NCI-H1694 (cell line): ENCODE results near the gene VSIG10L.

Source experiments
- DNase-seq: peaks from one replicate; lab custom pipeline; 2025; lab: John Stamatoyannopoulos, UW

Gene VSIG10L

DNA sequence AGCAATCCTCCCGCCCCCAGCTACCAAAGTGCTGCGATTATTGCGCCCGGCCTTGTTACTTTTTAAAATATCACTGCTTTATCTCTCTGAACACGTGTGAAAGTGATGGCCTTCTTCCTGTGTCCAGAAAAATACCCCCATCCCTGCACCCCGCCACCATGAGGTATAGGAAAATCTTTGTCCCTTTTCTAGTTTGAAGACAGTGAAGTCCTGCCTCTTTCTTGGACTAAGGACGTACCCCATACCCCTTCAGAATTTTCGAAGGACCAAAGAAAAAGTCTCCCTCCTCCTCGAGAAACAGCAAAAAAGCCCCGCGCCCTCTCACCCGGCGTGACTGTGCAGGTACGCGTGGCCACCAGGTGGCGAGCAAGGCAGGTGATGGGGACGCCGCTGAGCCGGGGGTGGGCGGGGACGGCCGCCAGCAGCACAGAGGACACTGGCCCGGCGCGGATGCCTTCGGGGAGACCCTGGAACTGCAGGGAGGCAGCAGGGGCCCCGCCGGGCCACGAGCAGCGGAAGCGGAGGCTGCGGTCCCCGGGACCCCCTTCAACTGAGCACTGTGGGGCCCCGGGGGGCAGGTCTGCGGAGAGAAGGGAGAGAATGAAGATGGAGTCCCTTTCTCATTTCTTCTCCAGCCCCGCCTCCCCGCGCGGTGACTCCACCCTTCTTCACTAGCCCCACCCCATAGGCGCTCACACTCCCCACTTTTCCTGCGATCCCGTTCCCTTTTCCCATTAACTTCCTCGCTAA, 3.2 kb downstream of the VSIG10L start:
- no peak for DNase-seq

DNA sequence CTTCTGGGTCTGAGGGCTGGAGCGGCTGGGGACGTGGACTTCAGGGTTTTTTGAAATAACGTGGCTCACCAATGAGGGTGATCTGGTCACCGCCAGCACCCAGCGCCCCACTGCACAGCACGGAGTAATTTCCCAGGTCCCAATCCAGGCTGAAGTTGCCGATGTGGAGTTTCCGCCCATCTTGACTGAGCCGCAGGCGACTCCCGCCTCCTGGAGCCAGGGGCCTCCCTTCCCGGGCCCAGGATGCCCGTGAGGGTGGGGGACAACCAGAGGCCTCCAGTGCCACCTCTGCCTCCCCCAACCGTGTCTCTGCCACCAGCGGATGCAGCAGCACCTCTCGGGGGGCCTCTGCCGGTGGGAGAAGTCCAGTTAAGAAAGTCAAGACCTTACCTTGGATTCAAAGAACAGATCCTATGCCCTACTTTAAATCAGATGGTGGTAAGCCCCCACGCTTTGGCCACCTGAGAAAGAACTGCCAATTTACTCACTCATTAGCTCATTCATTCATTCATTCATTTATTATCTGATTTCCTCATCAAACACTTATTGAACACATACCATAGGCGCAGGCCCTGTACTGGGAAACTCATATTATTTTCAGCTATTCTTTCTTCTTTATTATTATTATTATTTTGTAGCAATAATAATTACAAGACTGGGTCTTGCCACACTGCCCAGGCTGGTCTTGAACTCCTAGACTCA, 3.9 kb downstream of the VSIG10L start:
- DNase-seq: no peak

DNA sequence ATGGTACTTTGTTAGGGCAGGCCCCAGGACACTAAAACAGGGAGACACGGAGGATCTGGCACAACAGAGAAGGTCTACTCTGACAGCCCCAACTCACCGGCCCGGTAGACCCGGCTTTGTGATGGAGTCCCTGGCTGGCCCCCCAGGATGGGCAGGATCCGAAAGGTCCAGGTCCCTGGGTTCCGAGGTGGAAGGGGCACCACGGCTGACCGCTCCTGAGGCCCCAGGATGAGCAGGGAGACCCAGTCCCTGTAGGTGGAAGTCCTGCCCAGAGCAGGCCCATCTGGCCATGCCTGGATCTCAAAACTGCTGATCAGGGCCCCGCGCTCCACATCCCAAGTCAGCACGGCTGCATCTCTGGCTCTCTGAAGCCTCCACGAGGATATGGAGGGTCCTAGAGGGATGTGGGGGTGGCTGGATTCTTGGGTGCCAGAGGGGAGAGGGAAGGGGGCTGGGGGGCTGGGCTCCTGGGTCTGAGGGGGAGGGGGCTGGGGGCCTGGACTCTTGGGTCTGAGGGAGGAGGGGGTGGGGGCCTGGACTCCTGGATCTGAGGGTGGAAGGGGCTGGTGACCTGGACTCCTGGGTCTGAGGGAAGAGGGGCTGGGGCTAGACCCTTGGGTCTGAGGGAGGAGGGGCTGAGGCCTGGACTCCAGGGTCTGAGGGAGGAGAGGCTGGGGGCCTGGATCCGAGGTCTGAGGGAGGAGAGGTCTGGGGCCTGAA, 4.6 kb downstream of the VSIG10L start:
- no peak for DNase-seq

DNA sequence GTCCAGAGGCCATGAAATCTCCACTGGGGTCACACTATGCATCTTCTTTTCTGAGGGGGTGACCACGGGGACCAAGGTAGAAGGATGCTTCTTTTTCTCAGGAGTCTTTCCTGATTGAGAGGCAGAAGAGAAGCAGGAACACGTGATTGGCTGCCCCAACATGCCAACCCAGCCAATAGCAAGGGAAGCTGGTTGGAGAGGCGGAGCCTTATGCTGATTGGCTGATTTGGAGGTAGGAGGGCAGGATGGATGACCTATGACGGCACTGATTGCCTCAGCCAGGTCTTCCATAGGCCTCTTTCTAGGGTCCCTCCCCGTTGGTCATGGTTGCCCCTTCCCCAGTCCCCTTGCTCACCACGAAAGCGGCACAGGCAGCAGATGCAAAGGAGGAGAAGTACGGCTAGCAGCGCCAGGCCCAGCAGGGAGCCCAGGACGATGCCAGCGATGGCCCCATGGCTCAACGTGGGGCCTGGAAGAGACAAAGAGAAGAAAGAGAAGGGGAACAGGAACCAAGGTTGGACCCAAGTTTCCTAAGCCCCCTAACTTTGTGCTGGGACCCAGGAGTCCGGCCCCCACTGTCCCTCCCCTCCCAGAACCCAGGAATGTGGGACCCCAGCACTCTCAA, 8.0 kb downstream of the VSIG10L start:
- DNase-seq: no peak

DNA sequence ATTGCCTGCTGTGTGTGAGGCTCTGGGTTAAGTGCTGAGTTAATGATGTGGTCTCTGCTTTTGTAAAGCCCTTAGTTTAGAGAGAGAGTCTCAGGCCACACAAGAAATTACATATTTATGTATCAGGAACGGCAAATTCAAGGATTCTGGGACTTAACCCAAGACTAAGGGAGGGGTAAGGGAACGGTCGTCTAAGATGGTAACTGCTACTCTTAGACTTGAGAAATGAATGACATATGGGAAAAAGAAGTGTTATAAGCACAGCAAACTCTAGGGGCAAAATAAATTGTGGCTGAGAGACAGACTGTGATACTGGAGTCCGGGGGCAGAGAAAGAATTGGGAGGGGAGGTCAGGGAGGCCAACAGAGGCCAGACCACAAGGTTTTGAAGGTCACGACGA, 10.2 kb downstream of the VSIG10L start:
- DNase-seq: no peak

DNA sequence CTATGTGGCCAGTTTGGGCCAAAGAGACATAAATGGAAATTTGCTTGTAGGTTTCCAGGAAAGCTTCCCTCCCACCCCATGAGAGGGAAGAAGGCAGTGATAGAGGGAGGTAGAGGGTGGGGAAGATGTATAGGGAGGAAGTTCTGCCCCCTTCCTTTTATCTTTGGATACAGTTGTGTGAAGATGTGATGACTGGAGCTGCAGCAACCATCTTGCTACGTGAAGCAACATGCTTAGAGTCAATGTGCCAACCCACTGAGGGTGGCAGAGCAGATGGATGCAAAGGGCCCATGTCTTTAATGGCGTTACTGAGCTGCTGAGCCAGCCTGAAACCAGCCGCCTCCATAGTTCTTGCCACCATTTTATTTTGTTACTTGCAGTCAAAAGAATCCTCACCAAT, 10.7 kb downstream of the VSIG10L start:
- DNase-seq: no peak

DNA sequence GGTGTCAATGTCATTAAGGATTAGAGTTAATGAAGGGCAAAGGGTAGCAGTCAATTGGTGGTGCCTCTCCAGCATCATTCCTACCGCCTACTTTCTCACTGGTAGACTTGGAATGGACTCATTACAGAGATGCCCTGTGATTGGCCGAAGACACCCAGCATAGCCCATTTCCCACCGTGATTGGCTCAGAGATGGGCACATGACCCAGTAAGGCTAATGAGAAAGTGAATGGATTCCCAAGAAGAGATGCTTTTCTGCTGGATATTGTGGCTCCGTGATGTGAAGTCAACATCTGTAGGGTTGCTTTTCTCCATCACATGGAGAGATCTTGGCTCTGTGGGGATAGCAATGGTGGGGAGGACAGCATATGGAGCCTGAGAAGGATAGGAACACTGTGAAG, 11.6 kb downstream of the VSIG10L start:
- no peak for DNase-seq

DNA sequence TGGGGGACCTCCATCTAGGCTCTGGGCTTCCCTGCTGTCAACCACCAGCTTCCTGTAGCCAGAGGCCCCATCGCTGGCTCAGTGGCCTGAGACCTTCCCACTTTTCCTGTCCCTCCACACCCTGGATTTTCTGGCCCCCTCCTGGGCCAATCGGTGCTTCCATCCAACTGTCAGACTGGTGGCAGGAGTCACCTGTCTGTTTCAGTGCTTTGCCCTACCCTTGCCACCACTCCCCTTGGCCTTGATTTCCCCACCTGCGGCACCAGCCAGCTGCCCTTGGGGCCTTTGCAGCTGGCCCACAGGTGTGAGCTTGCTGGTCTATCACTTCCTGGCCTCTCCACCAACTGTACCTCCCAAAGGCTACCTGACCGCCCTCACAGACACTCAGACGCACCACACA, 12.5 kb downstream of the VSIG10L start:
- no peak for DNase-seq

DNA sequence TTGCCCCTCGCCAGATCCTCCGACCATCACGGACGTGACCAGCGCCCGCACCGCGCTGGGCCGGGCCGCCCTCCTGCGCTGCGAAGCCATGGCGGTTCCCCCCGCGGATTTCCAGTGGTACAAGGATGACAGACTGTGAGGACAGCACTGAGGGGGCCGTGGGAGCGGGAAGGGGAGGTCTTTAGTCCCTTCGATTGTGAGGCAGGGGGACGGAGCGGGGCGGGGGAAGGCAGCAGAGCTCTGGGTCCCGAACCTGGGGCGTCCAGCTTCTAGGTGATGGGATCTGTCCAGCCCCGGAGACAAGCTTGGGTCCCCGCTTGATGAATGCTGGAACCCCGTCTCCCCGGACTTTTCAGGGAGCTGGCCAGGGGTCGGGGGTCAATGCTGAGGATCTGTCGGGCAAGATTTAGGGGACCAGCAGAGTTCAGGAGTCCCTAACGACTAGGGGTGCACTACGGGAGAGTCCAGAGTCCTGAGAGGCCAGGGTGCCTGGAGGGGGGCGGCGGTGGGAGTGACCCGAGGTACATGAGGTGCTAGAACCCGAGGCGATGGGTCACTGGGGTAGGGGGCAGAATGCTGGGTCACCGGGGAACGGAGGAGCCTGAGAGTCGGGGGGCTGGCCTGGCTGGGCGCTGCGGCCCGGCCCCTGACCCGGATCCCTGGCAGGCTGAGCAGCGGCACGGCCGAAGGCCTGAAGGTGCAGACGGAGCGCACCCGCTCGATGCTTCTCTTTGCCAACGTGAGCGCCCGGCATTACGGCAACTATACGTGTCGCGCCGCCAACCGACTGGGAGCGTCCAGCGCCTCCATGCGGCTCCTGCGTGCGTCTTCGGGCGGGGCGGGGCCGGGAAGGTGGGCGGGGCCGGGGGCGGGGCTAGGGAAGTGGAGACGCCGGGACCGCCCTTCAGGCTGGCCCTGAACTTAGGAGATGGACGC, 14.6 kb downstream of the VSIG10L start:
- no peak for DNase-seq

DNA sequence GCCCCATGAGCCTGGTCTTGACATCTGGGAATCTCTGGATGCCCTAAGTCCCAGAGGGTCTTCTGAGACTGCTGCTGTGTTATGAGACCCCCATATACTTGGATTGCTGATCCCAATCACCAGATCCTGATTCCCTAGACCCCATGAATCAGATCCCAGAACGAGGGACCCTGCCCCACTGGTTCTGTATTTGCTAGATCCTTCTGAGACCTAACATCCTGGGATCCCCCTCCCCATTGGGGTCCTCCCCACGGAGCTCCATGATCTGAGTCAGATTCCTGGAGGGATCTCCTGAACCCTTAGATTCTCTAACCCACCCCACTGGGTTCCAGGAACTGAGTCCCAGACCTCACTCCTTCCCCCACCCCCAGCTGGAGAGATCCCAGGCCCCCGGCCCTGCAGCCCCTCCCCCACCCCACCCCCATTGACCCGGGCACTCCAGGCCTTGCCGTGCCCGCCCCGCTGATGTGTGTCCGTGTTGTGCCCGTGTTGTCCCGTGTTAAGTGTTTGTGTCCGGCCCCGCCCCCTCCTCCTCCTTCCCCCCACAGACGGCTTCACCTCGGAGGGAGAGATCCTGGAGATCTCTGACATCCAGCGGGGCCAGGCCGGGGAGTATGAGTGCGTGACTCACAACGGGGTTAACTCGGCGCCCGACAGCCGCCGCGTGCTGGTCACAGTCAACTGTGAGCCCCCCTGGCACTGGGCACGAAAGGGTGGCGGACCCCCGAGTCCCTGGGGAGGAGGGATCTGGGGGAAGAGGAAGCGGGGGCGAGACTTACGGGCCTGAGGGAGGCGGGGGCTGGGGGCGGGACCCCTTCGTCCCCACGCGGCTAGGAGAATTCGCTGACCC, 15.5 kb downstream of the VSIG10L start:
- DNase-seq: no peak

DNA sequence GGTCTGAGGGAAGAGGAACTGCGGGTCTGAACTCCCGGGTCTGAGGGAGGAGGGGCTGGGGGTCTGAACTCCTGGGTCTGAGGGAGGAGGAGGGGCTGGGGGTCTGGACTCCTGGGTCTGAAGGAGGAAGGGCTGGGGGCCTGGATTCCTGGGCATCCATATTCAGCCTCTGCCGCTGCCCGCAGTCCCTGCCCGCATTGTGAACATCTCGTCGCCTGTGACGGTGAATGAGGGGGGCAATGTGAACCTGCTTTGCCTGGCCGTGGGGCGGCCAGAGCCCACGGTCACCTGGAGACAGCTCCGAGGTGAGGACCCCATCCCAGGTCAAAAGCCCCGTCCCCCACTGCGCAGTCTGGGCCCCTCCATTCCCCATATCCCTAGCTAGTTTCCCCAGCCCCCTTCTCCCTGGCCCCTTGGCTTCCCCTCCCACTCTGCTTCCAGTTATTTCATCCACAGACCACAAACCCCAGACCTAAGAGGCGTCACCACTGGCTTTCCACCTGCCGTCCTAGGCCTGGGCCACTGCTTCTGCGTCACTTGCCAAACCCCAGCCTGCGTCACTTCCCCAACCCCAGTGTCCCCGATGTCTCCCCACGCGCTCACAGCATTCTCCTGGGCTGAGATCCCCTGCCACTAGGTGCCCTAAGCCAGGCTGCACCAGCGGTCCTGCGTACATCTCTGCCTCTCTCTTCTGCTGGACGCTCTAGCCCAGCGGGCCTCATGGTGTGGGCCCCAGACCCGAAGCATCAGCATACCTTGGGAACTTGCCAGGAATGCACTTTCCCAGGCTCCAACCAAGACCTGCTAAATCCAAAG, 16.6 kb downstream of the VSIG10L start:
- DNase-seq: no peak

DNA sequence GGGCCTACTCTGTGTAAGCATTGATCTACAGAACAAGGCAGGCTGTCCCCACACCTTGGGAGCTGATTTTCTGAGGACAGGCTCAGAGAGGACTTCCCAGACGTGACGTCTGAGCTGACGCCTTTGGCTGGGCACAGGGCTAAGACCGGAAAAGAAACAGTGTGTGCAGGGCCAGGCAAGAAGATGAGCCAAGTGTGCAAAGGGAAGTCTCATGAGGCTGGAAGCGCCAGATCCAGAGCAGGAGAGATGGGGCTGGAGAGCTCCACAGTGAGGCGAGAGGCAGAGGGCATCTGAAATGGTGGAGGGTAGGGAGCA, 17.8 kb downstream of the VSIG10L start:
- no peak for DNase-seq

DNA sequence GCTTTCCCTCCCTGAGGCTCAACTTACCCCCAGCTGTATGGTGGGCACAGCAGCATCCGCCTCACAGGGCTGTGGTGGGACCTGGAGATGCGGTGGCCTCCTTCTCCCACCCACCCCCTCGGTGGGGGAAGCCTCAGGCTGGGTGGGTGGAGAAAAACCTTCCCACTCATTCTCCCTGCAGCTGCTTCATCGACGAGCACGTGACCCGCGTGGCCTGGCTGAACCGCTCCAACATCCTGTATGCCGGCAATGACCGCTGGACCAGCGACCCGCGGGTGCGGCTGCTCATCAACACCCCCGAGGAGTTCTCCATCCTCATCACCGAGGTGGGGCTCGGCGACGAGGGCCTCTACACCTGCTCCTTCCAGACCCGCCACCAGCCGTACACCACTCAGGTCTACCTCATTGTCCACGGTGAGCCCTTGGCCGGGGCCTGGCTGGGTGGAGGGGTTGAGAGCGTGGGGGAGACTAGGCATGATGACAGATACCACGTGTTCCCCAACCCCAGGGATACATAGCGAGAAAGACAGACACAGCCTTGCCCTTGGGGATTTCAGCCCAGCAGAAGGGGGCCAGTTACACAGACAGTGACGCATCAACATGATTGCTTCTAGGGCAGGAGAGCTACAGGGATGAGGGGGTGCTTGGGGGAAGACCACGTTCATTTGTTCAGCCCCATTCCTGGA, 18.3 kb downstream of the VSIG10L start:
- DNase-seq: no peak

DNA sequence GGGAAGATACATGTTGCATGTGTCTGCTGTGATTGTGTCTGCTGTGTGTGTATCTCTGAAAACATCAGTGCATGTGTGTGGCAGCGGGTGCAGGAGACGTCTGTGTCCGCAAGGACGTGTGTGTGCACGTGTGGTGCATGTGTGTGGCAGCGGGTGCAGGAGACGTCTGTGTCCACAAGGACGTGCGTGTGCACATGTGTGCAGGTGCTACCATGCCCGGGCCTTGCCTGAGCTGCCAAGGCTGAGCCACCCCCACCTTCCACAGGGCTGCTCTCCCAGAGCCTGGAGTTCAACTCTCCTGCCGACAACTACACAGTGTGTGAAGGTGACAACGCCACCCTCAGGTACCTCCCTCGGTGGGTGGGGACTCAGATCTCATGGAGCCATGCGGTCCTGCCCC, 20.1 kb downstream of the VSIG10L start:
- no peak for DNase-seq

DNA sequence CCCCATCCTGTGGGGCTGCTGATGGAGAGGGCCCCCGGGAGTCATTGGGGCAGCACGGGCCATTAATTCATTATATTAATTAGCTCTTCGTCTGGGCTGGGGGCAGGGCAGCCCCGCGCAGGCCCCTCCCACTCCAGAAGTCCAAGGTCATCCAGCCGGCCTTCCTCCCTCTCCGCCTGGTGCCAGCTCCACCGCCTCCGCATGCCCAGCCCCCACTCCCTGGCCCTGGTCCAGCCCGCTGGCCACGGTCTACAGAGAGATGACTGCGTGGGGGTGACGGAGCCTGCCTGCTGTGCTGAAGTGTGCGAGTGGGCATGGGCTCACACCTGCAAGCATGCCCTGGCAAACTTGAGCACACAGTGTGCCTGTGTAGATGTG, 21.7 kb downstream of the VSIG10L start:
- DNase-seq: no peak

DNA sequence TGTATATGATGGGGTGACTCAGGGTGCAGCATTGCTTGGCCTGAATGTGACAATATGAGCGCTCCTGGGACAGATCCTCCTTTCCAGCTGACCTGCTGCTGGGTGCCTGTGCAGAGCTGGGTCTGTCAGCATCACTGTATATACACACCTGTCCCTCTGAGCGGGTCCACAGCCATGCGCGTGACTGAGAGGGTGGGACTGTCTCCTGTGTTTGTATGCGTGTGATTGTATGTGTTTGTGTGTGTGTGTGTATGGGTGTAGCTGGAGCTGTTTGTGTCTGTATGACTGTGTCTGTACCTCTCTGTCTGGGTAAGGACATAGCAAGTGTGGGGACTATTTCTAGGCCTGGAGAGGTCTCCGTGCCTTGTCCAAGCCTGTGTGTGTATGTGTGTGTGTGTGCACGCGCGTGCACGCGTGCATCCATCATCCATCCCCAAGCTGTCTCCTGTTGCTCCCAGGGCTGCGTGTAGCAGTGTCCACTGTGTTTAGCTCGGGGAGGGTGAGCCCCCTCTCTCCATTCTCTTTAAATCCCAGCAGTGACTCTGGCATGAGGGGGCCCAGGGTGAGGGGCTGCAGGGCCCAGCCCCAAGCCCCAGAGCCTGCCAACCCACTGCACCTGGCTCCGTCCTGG, 22.2 kb downstream of the VSIG10L start:
- DNase-seq: no peak

DNA sequence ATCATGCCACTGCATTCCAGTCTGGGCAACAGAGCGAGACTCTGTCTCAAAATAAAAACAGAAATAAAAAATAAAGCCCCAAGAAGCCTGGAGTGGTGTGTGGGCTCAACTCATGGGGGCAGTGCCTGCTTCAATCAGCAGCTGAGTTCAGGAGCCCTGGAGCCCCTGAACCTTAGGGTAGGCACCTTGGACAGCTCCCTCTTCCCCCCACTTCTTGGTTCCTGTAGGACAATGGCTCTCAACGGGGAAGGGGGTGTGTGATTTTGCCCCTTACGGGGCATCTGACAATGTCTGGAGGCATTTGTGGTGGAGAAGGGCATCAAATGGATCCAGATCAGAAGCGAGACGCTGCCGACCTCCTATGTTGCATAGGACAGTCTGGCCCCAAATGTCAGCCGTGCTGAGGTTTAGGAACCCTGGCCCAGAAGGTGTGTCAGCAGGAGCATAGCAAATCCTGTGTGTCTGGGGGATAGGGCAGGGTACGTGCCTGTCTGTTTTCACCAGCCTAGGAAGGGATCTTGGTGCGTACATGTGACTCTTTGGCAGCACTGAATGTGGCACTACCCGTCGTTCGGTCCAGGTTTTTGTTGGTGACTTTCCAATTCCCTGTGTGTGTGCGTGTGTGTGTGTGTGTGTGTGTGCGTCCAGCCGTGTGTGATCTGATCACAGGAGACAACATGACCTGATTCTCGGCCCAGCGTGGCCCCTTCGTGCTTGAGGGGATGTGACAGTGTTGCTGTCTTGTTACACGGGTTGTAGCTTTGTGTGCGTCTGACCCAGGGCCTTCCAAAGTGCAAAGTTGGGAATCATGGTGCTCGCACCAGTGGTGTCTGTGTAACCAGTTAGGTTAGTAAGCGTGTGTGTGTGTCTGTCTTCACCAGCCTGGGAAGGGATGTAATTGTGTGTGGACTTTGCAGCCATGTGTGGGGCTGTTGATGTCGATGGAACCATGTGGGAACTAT, 23.0 kb downstream of the VSIG10L start:
- DNase-seq: no peak

DNA sequence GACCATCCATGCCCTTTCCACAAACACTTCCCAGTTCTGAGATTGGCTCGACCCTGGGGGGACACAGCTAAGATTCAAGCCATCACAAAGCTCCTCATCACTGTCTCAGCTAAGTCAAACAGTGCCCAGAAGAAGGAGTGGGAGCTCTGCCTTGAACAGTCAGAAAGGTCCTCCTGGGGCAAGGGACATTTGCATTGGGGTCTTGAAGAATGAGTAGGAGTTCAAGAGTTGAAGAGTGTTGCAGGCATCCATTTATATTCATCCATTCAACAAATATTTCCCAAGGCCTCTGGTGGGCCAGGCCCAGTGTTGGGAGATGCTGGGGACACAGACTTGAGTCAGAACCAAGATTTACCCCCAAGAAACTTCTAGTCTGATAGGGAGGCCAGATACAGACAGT, 24.0 kb downstream of the VSIG10L start:
- DNase-seq: no peak
